ENCODE data around the gene SLC35E1.
"Not testable (repeated sequence)": the region's sequence is repeated elsewhere in the genome, so short reads cannot be mapped to it uniquely, and the experiment has no call there.

Gene SLC35E1

DNA sequence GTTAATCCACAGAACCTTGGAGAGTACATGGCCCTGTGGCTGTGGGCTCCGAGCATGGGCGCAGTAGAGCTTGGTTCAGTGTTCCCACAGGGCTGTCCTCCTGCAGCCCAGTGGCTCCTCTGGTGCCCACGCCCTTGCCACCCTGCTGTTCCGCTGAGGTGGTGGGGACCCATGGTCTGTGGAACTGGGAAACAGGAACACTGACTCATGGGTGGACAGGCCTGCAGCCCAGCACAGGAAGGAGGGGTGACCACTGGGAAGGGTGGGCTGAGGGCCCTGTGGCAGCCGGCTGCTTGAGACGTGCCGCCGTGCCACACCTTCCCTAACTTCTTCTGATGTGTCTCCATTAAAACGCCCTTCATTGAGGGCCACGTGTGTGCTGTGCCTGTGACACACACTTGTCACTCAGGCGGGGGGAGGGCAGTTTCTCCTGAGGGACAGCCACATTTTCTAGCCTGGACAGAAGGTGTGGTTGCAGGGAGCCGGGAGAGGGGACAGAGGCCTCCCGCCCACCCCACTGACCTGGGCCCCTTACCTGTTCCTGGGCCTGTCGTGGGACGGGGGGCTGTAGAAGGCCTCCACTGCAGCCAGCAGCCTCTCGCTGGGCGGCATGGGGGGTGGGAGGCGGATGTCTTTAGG is 51.1 kb downstream of the SLC35E1 start:
- DNase-seq = no peak

DNA sequence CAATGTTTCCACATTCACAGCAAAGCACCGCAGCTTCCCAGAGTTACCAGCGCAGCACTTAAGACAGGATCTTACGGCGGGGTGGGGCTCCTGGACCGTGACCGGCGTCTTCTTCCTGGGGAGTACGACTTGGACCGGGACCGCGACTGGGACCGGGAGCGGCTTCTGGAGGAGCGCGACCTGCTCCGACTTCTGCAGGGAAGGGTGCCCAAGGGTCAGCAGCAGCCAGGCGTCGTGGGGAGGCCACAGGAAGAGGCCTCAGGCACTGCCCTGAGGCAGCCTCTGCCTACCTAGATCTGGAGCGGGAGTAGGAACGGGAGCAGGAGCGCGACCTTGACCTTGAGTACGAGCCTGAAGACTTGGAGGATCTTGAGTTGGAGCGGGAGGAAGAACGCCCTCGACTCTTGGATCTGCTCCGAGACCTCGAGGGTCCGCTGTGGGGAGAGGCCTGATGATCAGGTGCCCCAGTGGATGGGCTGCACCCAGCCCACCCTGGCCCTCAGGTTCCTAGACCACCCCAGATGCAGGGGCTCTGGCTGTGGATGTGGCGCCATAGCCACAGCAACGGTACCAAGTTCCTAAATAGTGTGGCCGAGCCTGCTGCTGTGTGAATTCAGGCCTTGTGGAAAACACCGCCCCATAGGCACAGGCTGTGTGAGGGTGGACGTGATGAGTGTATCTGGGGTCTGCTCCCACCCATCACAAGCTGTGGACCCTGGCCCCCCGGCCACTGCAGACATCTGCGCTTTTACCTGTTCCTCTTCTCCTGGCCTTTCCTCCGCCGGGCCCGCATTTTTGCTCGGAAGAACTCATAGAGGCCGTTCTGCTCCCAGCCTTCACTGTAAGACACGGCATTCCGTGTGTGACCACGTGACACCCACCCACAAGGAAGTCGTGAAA is 51.9 kb downstream of the SLC35E1 start:
- no peak for DNase-seq

DNA sequence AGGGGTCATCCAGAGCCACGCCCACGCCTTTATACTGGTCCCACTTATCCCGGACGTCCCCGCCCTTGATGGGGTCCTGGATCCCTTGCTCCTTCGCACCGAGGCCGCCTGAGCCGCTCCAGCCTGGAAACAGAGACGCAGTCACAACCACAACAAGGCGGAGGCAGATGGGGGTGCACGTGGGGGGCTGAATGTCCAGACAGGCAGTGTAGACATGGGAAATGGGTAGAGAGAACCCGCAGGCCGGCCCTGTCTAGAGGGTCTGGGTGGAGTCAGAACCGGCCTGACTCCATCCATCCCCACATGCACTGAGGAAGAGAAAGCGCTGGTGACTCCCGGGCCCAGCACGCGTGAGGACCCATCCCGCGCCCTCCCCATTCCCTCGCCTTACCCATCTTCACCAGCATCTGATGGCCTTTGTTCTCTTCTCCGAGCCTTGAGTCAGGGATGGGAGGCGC is 53.0 kb downstream of the SLC35E1 start:
- no peak for DNase-seq

DNA sequence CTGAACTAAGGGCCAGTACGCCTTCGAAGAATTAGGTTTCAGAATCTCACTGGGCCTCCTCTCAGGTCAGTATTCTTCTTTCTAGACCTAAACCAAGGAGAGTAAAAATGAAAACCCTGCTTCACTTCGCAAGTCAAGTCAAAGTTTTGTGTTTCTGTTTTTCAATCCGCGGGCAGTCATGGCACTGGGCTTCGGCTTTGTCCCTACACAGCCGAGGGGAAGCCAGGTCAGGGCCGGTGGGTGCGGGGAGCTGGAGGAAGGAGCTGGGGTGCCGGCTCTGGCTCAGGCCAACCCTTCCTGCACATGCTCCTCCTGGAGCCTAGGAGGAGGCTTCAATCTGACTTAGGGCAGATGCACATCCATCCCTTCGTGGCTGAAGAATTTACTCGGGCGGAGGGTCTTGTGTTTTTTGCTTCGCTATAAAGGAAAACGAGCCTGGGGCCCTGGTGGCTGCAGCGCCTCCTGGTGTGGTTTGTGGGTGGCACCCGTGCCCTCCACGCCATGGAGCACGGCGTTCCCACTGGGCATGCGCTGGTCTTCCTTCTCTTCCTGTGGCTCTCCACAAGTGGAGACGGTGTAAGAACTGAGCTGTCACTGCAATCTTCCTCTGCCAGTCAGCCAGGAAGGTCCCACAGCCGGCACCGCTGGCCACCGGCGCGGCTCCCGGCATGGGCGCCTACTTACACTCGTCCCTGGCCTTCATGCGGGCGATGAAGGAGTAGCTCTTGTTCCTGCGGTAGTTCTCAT is 53.6 kb downstream of the SLC35E1 start:
- DNase-seq = no peak

DNA sequence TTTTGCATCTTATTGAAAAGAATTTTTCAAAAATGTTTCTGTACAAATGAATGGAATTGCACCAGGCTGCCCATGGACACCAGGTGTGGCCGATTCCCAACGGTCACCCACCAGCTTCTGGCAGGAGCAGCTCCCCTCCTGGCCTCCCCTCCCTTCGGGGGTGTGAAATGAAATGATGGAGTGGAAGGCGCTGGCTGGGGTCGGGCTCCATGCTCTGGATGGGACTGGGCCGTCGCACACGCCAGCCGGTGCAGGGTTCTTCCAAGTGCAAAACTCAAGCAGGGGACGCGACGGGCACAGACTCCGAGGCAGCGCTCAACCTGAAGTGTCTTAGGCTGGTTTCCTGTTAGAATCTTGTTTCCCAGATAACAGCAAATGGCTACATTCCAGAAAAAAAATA is 54.2 kb downstream of the SLC35E1 start:
- no peak for DNase-seq

DNA sequence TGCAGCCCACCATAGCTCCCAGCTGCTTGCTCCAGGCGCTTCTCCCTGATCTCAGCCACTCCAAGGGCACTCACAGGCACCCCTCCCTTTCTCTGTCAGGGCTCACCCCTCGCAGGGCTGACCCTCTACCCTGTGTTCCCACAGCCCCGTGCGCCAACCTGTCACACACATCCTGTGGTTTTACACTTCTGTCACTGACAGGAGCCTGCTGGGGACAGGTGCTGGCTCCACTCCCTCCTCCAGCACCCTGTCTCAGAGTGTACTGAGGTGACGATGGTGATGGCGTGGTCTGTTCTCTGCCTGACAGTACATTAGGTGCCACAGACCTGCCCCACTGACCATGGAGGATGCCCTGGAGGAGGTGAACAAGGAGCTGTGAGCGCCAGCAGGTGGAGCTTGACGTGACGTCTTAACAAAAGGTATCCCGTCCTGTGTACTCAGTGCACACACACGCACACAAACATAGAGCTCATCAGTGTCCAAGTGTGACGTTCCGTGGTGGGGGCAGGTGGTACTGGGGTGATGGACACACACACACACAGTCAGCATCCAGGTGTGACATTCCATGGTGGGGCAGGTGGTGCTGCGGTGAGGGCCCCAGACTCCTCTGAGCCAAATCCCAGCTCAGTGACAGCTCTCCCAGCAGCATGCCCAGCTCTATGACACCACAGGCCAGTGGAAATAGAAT is 55.1 kb downstream of the SLC35E1 start:
- DNase-seq = no peak

DNA sequence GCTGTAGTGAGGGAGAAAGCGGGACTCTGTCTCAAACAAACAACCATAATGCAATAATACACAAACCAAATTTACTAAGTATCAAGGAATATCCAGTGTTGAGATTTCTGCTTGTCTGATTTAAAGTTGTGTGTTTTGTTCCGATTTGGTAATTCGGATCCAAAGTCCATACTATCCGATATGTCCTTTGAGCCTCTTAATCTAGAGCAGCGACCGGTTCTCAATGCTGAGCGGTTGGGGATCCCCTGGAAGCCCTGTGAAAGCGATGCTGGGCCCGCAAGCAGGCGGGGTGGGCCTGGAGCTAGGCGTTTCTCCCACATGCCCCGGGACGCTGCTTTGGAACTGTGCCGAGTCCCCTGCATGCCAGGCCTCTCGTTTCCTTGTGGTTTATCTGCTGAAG is 55.8 kb downstream of the SLC35E1 start:
- no peak for DNase-seq

DNA sequence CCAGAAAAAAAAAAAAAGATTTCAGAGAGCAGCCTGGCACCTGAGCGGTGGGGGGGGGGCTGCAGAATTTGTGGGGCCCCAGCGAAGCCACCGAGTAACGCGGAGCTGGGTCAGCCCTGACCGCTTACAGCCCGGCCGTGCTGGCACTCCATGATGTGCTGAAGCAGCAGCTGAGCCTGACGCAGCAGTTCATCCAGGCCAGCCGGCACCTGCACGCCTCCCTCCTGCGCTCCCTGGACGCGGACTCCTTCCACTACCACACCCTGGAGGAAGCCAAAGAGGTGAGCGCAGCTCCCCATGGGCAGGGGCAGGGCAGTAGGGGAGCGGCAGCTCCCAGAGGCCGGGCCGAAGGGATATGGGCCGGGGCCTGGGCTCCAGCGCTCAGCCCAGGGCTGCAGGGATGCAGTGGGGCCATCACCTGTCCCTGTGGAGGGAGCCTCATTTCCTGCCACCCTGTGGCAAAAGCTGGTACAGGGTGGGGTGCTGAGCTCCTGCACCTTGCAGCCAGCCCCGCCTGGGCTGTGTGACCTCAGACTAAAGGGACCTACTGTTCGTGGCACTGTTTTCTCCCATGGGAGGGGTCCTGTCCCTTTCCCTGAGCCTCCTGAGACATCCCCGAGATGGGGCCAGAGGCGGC is 57.7 kb downstream of the SLC35E1 start:
- DNase-seq = no peak

DNA sequence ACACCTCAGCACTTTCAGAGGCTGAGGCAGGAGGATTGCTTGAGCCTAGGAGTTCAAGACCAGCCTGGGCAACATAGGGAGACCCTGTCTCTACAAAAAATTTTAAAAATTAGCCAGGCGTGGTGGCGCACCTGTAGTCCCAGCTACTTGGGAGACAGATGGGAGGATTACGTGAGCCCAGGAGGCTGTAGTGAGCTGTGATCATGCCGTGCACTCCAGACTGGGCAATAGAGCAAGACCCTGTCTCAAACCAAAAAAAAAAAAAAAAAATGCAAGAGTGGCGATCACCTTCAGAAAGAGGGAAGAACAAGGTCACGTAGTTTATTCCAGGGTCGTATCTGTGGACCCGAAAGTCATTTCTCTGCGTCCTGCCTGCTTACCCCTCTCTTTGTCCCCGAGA is 59.6 kb downstream of the SLC35E1 start:
- not testable (repeated sequence) for DNase-seq

DNA sequence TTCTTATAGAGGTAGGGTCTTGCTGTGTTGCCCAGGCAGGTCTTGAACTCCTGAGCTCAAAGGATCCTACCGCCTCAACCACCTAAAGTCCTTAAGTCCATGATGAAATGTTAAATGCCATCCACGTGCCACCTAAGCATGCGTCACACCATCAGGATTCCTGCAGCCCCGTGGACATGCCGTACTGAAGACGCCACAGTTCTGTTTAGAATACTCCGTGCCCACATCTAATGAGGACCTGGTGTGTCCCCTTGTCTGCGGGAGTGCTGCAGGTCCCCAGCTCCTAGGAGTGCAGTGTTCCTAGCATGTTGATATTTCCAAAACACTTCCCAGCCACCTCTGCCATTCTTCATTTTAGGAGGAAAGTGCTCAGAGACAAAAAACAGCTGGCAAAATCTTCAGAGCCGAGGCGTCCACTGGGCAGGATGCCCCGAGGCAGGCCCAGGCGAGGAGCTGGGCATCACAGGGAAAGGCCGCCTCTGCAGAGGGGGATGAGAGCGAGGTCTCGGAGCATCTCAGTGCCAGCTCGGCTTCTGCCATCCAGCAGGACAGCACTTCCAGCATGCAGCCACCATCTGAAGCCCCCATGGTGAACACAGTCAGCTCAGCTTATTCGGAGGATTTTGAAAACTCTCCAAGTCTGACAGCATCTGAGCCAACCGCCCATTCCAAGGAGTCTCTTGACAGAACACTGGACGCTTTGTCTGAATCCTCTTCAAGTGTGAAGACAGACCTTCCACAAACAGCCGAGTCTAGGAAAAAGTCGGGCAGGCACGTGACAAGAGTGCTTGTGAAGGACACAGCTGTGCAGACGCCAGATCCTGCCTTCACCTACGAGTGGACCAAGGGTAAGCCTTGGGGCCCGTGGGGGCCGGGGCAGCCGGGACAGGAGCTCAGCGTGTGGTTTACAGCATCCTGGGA is 62.8 kb downstream of the SLC35E1 start:
- DNase-seq = no peak

DNA sequence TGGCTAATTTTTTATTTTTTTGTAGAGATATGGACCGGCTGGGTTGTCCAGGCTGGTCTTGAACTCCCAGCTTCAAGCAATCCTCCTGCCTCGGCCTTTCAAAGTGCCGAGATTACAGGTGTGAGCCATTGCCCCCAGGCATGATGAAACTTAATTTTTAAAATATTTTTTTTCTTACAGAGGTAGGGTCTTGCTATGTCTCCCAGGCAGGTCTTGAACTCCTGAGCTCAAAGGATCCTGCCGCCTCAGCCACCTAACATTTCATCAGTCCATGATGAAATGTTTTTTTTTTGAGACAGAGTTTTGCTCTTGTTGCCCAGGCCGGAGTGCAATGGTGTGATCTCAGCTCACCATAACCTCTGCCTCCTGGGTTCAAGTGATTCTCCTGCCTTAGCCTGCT is 63.7 kb downstream of the SLC35E1 start:
- no peak for DNase-seq

DNA sequence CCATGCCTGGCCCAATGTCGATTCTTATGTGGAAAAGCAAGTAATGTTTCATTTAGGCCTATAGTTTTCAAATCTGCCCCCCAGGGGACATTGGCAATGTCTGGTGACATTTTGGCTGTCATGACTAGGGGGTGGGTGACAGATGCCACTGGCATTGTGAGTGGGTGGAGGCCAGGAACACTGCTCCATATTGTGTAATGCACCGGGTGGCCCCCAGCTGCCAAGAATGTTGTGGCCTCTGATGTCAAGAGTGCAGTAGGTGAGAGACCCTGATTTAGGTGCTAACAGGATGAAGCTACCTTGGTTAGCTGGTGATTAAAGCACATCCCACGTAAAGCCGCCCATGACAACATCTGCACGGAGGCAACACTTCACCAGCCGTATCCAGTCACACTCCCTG is 65.3 kb downstream of the SLC35E1 start:
- no peak for DNase-seq

DNA sequence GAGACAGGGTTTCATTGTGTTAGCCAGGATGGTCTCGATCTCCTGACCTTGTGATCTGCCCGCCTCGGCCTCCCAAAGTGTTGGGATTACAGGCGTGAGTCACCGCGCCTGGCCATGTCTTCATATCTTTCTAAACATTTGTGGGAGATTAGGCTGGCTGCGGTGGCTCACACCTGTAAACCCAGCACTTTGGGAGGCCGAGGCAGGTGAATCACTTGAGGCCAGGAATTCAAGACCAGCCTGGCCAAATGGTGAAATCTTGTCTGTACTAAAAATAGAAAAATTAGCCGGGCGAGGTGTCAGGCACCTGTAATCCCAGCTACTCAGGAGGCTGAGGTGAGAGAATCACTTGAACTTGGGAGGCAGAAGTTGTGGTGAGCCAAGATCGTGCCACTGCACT is 66.1 kb downstream of the SLC35E1 start:
- DNase-seq = not testable (repeated sequence)

DNA sequence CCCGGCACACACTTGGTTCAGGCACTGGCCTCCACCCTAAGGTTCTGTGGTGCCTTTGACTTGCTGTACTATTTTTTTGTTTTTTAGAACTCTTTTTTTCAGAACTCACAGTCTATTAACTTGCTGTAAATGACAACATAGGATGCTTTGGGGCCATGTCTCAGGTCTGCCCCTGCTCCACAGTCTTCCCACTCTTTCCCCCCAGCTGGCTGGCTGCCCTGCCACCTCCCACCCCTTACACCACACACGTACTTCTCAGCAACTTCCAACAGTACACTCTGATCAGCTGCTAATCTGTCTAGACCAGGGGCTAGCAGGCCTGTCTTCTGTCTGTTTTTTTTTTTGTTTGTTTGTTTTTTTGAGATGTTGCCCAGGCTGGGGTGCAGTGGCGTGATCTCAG is 67.9 kb downstream of the SLC35E1 start:
- DNase-seq = no peak

Data from NCI-H2029 treated with DMSO at 0.1 percent for 48 hours (cell line).